GM21717 (cell line): ENCODE results near the gene HECW1.
"Not testable (repeated sequence)": the region's sequence is repeated elsewhere in the genome, so short reads cannot be mapped to it uniquely, and the experiment has no call there.

Experiments
- ATAC-seq: cut with Tn5 transposase; IDR thresholded peaks from one replicate; pipeline ENCODE4 v1.9.1; 2021; ENCODE audit warnings: mild to moderate bottlenecking, moderate library complexity; ENCODE audit not compliant: unreplicated experiment

HECW1 gene

GRCh38 chr7:43302773-43303460 is 190.5 kb downstream of the HECW1 start:
- ATAC-seq, result no peak

DNA sequence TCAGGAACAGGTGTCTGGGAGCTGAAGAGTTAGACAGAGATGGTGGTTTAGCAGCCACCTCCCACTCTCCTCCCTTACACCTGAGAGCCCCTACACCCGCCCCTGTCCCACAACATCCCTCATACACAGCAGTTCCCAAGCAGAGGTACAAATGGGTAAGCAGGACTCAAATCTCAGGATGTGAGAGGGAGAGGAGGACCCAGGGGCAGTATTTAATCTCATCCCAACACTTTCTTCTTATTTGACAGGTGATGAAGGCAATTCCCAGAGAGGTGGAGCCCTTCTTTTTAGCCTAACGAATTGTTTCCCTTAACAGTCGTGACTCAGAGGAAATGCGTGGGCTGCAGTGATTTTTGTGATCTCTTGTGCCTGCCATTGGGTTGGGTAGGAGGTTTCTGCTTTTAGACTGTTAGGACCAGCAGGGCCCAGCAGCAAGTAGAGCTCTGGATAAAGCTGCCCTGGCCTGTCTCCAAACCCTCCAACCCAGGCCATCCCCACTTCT is 191.3 kb downstream of the HECW1 start:
- ATAC-seq, result no peak

DNA sequence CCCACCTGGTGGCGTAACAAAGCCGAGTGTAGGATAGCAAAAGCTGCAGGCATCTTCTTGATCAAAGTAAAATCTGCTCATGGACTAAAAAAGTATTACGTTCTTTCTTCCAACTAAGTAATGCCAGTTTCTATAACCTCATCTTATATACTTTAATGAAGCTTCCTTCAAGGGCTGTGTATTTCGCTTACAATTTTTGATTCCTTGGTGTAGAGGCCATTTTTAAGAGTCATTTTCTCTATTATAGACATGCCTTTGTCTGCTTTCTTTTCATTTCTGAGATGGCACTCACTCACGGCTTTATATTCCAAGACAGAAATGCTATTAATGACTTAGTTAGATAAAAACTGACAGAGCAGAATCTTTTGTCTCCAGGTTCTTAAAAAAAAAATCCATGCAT is 194.0 kb downstream of the HECW1 start:
- ATAC-seq, result no peak

DNA sequence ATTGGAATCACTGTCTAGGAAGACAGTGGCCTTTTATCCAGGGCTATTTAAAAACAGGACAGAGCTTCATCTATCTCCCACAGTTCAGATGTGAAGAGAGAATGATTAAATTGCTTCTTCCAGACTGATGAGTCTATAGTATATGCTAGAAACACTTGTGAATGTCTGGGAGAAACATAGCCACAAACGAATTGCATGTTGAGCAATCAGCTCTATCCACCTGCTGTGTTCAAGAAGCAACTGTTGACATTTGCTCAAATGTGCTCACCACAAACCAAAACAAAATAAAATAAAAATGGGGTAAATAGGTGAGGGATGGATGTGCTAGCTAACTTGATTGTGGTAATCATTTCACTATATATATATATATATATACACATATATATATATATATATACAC is 195.1 kb downstream of the HECW1 start:
- no peak for ATAC-seq

DNA sequence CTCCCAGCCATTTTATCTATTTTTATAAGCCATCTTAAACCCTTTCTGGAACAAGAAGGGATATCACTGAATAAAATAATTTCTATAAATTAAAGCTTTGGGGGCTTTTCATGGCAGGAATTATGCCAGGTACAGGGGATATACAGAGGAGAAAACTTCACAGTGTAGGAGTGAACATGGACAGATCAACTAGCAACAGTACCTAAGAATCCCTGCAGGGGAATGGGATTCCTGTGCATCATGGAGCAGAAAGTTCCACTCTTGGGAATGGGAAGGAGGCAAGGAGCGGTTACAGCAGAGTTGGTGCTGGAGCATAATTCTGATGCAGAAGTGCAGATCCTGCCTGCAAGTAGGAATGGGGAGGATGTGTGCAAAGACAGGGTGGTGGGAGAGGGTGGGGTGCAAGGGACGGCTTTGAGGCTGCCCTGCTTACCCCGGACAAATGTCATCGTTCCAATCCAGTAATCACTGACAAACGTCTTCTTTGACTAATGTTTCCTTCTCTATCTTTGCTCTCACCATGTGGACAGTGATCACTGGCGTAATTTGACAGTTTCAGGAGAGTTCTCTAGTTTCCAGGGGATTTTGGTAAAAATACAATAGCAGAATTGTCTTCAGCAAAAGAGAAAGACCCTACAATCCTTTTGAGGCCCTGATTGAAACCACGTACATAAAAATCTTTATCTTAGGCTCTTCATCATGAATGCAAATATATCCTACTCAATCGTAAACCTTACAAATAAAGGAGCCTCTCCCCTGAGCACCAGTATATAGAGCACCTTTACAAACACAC is 196.7 kb downstream of the HECW1 start:
- no peak for ATAC-seq

DNA sequence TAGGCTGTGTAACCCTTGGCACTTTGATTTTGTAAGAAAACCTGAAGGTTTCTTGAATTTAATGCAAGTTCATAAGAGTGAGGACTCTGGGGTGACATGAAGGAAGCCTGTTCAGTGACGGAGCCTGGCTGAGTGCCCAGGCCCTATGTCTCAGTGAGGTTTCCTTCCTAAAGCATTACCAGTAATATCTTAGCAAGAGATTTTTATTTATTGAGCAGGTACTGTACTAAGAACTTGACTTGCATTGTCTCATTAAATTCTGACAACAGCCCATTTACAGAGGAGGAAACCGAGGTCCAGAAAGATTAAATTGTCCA is 197.2 kb downstream of the HECW1 start:
- no peak for ATAC-seq

- ATAC-seq, result no peak
These were observed 198.6 kb downstream of the HECW1 start for GRCh38 chr7:43311052-43311451.

- ATAC-seq, result no peak
These were observed 199.2 kb downstream of the HECW1 start for GRCh38 chr7:43311694-43312093.

DNA sequence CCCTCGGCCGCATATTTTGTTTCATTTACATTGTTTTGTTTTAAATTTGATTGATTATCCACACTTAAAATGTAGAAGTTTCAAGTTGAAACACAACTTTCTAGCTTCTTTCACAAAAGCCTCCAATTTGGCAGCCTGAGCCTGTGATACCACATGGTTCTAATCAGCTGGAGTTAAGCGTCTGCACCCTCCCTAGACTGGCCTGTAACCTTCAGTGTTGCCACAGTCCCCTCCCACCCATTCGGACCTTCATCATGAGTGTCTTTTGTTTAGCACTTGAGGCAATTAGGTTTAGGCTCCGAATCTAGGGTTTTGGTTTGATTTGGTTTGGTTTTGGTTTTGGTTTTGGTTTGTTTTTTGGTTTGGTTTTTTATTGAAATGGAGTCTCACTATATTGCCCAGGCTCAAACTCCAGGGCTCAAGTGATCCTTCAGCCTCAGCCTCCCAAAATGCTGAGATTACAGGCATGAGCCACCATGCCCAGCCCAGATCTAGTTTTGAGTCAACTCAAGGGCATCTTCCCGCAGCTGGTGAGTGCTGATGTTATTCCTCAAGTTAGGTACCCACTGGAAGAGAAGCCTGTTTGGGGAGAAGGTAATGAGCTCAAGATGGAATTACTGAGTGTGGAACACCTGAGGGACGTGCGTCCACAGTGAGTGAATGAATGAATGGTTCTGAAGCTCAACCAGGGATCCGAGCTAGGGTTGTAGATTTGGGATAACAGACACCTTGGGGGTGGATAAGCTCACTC is 201.4 kb downstream of the HECW1 start:
- no peak for ATAC-seq

- ATAC-seq, result no peak
These were observed 202.1 kb downstream of the HECW1 start for GRCh38 chr7:43314379-43315158.

DNA sequence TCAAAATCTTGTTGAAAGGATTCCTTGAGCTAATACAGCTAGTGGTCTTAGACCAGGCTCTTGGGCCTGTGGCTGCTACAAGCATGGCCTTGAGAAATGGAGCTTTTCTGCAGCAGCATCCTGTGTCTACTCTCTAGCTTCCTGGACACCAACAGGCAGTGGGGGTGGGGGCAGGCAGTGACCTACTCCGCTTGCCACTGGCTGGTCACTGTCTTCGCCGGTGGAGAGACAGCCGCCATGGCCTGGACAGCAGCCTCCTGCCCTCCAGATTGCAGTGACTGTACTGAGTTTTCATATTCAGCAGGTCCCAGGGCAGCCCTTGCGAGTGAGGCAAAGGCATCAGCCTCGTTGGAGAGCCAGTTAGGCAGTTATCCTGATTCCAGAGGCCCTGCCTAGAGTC is 204.6 kb downstream of the HECW1 start:
- ATAC-seq, result no peak

DNA sequence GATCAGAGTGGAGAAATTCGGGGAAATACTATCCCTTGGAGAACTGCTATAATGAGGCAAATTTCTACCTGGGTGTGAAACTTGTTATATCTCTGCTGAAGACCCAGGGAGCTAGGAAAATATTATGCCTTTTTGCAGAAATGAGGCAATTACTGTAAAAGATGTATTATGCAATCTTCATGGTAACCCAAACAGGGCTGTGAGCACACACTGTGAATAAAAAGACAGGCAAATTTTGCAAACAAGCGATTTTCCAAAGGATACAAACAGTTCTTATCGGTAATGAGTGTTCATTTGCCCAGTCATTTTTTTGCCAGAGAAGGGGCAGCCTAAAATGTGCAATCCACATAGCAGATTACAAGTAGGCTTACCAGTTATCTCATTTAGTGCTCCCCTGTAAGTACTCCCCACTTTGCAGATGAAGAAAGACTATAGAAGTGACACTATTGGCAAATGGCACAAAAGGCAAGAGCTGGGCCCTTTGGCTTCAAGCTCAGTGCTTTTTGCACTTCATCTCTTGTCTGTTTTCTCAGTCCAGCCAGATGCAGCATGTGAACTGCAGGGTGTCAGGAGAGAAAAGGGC is 205.8 kb downstream of the HECW1 start:
- no peak for ATAC-seq

- ATAC-seq, result no peak
These were observed 213.1 kb downstream of the HECW1 start for GRCh38 chr7:43325595-43325994.

GRCh38 chr7:43328336-43328735 is 215.9 kb downstream of the HECW1 start:
- ATAC-seq, result no peak

- ATAC-seq, result no peak
These were observed 216.4 kb downstream of the HECW1 start for GRCh38 chr7:43328785-43329380.

DNA sequence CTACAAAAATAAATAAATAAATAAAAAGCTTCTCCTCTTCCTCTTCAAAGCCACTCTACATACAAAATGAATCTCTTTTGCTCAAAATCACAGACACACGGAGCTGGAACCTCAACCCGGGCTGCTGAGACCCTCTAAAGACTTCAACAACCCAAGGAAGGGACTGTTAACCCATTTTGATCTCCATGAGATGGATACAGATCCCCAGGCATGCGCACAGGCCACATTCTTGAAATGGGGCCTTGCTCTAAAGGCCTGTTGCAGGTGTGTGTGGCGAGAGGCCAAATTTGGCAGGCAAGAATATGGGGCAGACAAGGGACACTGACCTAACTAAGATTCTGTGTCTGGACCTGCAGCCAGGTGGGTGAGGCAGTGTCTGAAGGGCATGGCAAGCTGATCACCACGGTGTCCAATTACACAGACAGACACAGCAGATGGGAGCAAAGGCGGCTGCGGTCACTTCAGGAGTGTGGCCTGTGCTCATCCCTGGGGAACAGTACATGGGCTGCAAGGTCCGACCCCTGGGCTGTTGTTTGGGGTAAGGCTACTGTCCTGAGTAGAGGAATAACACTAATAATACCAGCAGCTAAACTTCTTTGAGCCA is 219.8 kb downstream of the HECW1 start:
- no peak for ATAC-seq

- no peak for ATAC-seq
These were observed 224.7 kb downstream of the HECW1 start for GRCh38 chr7:43337191-43337590.

GRCh38 chr7:43337811-43338210 is 225.4 kb downstream of the HECW1 start:
- no peak for ATAC-seq

DNA sequence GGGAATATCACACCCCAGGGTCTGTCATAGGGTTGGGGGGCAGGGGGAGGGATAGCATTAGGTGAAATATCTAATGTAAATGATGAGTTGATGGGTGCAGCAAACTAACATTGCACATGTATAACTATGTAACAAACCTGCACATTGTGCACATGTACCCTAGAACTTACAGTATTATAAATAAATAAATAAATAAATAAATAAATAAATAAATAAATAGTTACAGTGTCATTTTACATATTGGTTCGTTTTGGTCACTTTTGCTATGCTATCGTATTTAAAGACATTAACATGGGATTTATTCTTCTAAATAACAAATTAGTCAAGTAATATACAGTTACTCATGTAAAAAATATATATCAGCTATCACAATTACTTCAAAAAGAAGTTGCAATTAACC is 228.7 kb downstream of the HECW1 start:
- ATAC-seq, result no peak

DNA sequence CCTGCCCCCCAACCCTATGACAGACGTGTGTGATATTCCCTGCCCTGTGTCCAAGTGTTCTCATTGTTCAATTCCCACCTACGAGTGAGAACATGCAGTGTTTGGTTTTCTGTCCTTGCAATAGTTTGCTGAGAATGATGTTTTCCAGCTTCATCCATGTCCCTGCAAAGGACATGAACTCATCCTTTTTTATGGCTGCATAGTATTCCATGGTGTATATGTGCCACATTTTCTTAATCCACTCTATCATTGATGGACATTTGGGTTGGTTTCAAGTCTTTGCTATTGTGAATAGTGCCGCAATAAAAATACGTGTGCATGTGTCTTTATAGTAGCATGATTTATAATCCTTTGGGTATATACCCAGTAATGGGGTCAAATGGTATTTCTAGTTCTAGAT is 231.0 kb downstream of the HECW1 start:
- not testable (repeated sequence) for ATAC-seq
